ENCODE results near the gene DEDD. TPM values are rescaled to one million over a fixed set of nuclear protein-coding genes. Genes with fewer than 3 reads are reported as not detected.

Gene DEDD
- total RNA-seq, 1 donor from 2014 or later = 40.3 TPM

- Mint-ChIP-seq H3K9me3 (no peaks in the 10 kb centered on the region), H3K4me3 (ENCODE audit: low read depth) (peak overlapping the region; percentile 86), H3K36me3 (ENCODE audit: low read depth) (peaks cover 79% of the 10 kb centered on the region), H3K27me3 (ENCODE audit: low read depth) (no peaks in the 10 kb centered on the region), H3K27ac (peak overlapping the region; percentile 92), H3K4me1 (ENCODE audit: low read depth) (peaks cover 44% of the 10 kb centered on the region)
- no peak for DNase-seq (ENCODE audit: low spot score)
- intact Hi-C loops (cut with micrococcal nuclease) = loop anchor here (5.0 kb wide), 1 partner anchor 93 kb away; the partner anchor contains the start of gene ARHGAP30
Observed at GRCh38 chr1:161159913-161160243, 27.4 kb upstream of the DEDD start.

DNA sequence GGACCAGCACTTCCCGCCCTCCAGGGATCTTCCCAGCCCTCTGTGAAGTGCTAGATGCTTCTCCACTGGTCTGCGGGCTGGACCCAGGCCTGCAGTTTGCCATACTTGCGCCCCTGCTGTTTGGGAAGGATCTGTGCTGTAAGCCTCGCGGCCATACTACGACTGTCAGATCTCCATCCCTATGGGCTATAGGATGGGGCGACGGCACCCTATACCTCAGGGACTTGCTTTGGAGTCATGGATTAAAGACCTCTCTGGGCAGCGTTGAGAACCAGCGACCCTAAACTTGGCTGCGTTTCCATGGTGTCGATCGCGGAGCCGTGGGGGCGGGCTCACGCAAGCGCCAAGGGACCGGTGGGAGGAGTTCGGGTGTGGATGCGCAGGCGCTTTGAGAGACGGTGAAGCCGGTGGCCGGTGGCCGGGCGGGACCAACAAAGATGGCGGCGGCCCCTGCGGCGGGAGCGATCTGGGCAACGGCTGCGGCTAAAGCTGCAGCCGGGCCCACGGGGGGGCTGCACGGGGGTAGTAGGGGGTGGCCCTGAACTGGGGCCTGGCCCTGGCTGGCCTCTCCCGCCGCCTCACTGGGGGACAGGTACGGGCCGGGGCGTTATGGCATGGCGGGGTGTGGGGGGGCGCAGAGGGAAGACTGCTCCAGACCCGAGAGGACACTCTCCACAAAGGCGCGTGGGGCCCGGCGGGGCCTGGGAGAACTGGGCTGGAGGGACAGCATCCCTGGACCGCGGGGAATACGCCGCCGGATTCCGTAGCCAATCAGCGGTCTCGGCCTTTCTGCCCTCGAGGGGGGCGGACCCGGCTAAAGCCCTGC lies 26.8 kb upstream of the DEDD start, which contains the start of gene USP21:
TSS of gene USP21 (plus strand) at position 414 of the 826 bp plus-strand sequence. CDS start 1,141 bp downstream, outside the sequence.
- H3K4me1 Mint-ChIP-seq (ENCODE audit: low read depth) = peaks cover 43% of the 10 kb centered on the region
- H3K36me3 Mint-ChIP-seq (ENCODE audit: low read depth) = peaks cover 74% of the 10 kb centered on the region
- H3K4me3 Mint-ChIP-seq (ENCODE audit: low read depth) = peak within 1 kb of the TSS; percentile 86
- no peaks in the 10 kb centered on the region for H3K9me3 Mint-ChIP-seq
- peak; percentile 89 for DNase-seq (ENCODE audit: low spot score)
- peak within 1 kb of the TSS; percentile 92 for H3K27ac Mint-ChIP-seq
- H3K27me3 Mint-ChIP-seq (ENCODE audit: low read depth) = no peaks in the 10 kb centered on the region
- intact Hi-C loops (cut with micrococcal nuclease) = loop anchor here (5.0 kb wide), 1 partner anchor 92 kb away; the partner anchor contains the start of gene ARHGAP30

DNA sequence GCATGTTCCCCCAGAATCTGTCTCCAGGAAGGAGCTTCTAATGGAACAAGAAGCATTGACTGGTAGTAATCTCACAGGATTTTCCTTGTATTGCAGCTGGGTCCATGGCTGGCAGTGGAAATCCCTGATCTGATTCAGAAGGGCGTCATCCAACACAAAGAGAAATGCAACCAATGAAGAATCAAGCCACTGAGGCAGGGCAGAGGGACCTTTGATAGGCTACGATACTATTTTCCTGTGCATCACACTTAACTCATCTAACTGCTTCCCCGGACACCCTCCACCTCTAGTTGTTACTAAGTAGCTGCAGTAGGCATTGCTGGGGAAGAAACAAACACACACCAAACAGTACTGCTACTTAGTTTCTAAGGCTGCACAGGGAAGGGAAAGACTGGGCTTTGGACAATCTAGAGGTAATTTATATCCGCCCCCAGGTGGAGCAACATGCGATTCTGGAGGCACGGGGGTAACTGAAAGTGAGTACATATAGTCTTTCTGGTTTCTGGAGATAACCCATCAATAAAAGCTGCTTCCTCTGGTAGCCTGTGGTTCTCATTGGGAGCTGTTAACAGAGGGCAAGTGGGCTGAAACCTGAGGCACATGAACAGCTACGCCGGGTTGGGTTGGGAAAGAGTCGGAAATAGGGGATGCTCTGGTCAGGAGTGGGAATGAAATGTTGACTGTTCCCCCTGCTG lies 26.0 kb upstream of the DEDD start:
- Mint-ChIP-seq H3K9me3 (no peaks in the 10 kb centered on the region), H3K4me1 (ENCODE audit: low read depth) (peaks cover 43% of the 10 kb centered on the region), H3K27ac (peak overlapping the region; percentile 92), H3K4me3 (ENCODE audit: low read depth) (peak overlapping the region; percentile 86), H3K36me3 (ENCODE audit: low read depth) (peaks cover 66% of the 10 kb centered on the region), H3K27me3 (ENCODE audit: low read depth) (no peaks in the 10 kb centered on the region)
- DNase-seq (ENCODE audit: low spot score) = no peak
- intact Hi-C loops (cut with micrococcal nuclease) = loop anchor here (5.0 kb wide), 1 partner anchor 91 kb away; the partner anchor contains the start of gene ARHGAP30

DNA sequence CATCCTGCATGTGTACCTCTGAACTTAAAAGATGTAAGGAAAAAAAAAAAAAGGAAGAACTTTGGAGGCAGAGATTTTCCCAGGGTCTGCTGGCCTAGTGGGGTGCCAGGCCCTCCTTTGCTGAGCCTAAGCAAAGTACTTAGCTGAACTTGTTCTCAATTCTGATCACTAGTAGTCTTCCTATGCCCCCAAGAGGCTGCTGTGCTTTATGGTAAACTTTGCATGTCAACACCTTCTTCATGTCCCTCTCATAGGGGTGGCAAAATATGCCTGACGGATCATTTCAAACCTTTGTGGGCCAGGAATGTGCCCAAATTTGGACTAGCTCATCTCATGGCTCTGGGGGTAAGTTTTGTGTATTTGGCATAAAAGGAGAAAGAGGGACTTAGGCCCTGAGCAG lies 25.4 kb upstream of the DEDD start:
- DNase-seq (ENCODE audit: low spot score) = no peak
- H3K27me3 Mint-ChIP-seq (ENCODE audit: low read depth) = no peaks in the 10 kb centered on the region
- H3K27ac Mint-ChIP-seq = peak overlapping the region; percentile 38
- peaks cover 60% of the 10 kb centered on the region for H3K36me3 Mint-ChIP-seq (ENCODE audit: low read depth)
- H3K9me3 Mint-ChIP-seq = no peaks in the 10 kb centered on the region
- intact Hi-C loops (cut with micrococcal nuclease) = loop anchor here (5.0 kb wide), 1 partner anchor 91 kb away; the partner anchor contains the start of gene ARHGAP30
- H3K4me1 Mint-ChIP-seq (ENCODE audit: low read depth) = peaks cover 41% of the 10 kb centered on the region
- peak overlapping the region; percentile 27 for H3K4me3 Mint-ChIP-seq (ENCODE audit: low read depth)

- no peaks in the 10 kb centered on the region for H3K27me3 Mint-ChIP-seq (ENCODE audit: low read depth)
- no peaks in the 10 kb centered on the region for H3K9me3 Mint-ChIP-seq
- peaks cover 29% of the 10 kb centered on the region for H3K36me3 Mint-ChIP-seq (ENCODE audit: low read depth)
- intact Hi-C loops (cut with micrococcal nuclease) = loop anchor here (1.0 to 2.0 kb wide), 3 partner anchors 22 to 56 kb away; partner anchors contain the start of genes DEDD, KLHDC9, NIT1 and PFDN2
- peaks cover 21% of the 10 kb centered on the region for H3K4me1 Mint-ChIP-seq (ENCODE audit: low read depth)
- DNase-seq (ENCODE audit: low spot score) = peak; percentile 82
- peak within 1 kb of the TSS; percentile 100 for H3K4me3 Mint-ChIP-seq (ENCODE audit: low read depth)
- peak within 1 kb of the TSS; percentile 100 for H3K27ac Mint-ChIP-seq
Observed at GRCh38 chr1:161153682-161154337, 21.3 kb upstream of the DEDD start, which contains the start of gene UFC1. Gene UFC1, plus strand, starts transcription at chr1:161153978. Its CDS starts 20 bp downstream, at chr1:161153998.

GRCh38 chr1:161153176-161153575 lies 20.7 kb upstream of the DEDD start:
- peak overlapping the region; percentile 100 for H3K4me3 Mint-ChIP-seq (ENCODE audit: low read depth)
- peak overlapping the region; percentile 79 for H3K27ac Mint-ChIP-seq

DNA sequence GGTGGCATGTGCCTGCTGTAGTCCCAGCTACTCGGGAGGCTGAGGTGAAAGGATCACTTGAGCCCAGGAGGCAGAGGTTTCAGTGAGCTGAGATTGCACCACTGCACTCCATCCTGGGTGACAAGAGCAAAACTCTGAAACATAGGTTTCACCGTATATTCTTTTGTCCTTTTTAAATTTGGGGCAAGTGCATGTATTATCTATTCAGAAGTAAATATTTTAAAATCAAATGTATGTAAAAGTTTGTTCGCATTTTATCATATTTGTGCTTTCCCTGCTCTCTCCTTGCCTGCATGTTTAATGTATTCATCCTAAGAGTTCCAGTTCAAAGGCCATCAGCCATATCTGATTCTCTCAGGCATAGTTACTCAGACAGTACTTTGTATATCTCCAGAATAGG lies 13.4 kb upstream of the DEDD start:
- no peak overlapping the region for H3K4me3 Mint-ChIP-seq (ENCODE audit: low read depth)

More at GRCh38 chr1:161153176-161153575, 20.7 kb upstream of the DEDD start:
- no peaks in the 10 kb centered on the region for H3K9me3 Mint-ChIP-seq
- peaks cover 15% of the 10 kb centered on the region for H3K4me1 Mint-ChIP-seq (ENCODE audit: low read depth)
- intact Hi-C loops (cut with micrococcal nuclease) = loop anchor here (1.0 kb wide), 2 partner anchors 21 to 55 kb away; partner anchors contain the start of genes DEDD and KLHDC9
- no peaks in the 10 kb centered on the region for H3K27me3 Mint-ChIP-seq (ENCODE audit: low read depth)
- peaks cover 27% of the 10 kb centered on the region for H3K36me3 Mint-ChIP-seq (ENCODE audit: low read depth)
- DNase-seq (ENCODE audit: low spot score) = no peak

DNA sequence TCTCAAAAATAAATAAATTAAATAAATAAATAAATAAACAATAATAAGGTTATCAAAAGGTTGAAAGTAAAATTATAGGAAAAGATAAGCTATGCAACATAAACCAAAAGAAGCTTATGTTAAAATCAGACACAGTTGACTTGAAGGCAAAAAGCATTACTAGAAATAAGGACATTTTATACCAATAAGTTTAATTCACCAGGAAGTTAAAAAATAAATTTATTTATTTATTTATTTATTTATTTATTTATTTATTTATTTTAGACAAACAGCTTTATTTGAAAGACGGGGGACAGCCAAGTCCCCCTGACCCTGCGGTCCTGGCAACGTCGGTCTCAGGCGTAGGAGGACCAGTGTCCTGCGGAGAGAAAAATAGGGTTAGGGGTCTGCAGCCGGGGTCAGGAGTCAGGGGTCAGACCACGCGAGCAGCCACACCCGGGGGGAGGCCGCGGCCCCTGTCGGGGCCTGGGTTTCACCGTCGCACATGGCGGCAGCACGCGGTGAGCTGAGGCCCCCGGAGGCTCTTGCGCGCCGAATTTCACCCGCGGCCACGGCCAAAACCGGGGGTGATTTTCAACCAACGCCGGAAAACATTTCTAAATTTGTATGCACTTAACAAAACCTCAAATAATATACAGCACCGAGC lies 8.4 kb upstream of the DEDD start:
- Mint-ChIP-seq H3K27me3 (ENCODE audit: low read depth) (no peaks in the 10 kb centered on the region), H3K27ac (no peak overlapping the region), H3K36me3 (ENCODE audit: low read depth) (no peaks in the 10 kb centered on the region), H3K4me1 (ENCODE audit: low read depth) (peaks cover 3% of the 10 kb centered on the region), H3K4me3 (ENCODE audit: low read depth) (no peak overlapping the region), H3K9me3 (no peaks in the 10 kb centered on the region)
- DNase-seq (ENCODE audit: low spot score) = no peak
- intact Hi-C loops (cut with micrococcal nuclease) = no loop called here

More for the DNA sequence above, 13.4 kb upstream of the DEDD start:
- H3K36me3 Mint-ChIP-seq (ENCODE audit: low read depth) = no peaks in the 10 kb centered on the region
- no peaks in the 10 kb centered on the region for H3K4me1 Mint-ChIP-seq (ENCODE audit: low read depth)
- H3K27ac Mint-ChIP-seq = no peak overlapping the region
- H3K27me3 Mint-ChIP-seq (ENCODE audit: low read depth) = no peaks in the 10 kb centered on the region
- intact Hi-C loops (cut with micrococcal nuclease) = no loop called here
- DNase-seq (ENCODE audit: low spot score) = no peak
- no peaks in the 10 kb centered on the region for H3K9me3 Mint-ChIP-seq

- Mint-ChIP-seq H3K9me3 (no peaks in the 10 kb centered on the region), H3K4me1 (ENCODE audit: low read depth) (peaks cover 6% of the 10 kb centered on the region), H3K4me3 (ENCODE audit: low read depth) (no peak overlapping the region), H3K36me3 (ENCODE audit: low read depth) (peaks cover 5% of the 10 kb centered on the region), H3K27ac (no peak overlapping the region), H3K27me3 (ENCODE audit: low read depth) (no peaks in the 10 kb centered on the region)
- intact Hi-C loops (cut with micrococcal nuclease) = no loop called here
- no peak for DNase-seq (ENCODE audit: low spot score)
Observed at GRCh38 chr1:161139766-161140165, 7.3 kb upstream of the DEDD start.

- intact Hi-C loops (cut with micrococcal nuclease) = no loop called here
- no peaks in the 10 kb centered on the region for H3K9me3 Mint-ChIP-seq
- peaks cover 6% of the 10 kb centered on the region for H3K4me1 Mint-ChIP-seq (ENCODE audit: low read depth)
- no peak for DNase-seq (ENCODE audit: low spot score)
- no peak overlapping the region for H3K27ac Mint-ChIP-seq
- no peak overlapping the region for H3K4me3 Mint-ChIP-seq (ENCODE audit: low read depth)
- peaks cover 5% of the 10 kb centered on the region for H3K36me3 Mint-ChIP-seq (ENCODE audit: low read depth)
- H3K27me3 Mint-ChIP-seq (ENCODE audit: low read depth) = no peaks in the 10 kb centered on the region
Observed at GRCh38 chr1:161138431-161138830, 6.0 kb upstream of the DEDD start.

GRCh38 chr1:161137881-161138280 lies 5.4 kb upstream of the DEDD start:
- H3K9me3 Mint-ChIP-seq = no peaks in the 10 kb centered on the region
- no peak overlapping the region for H3K27ac Mint-ChIP-seq
- no peak overlapping the region for H3K4me3 Mint-ChIP-seq (ENCODE audit: low read depth)
- peaks cover 6% of the 10 kb centered on the region for H3K4me1 Mint-ChIP-seq (ENCODE audit: low read depth)
- H3K27me3 Mint-ChIP-seq (ENCODE audit: low read depth) = no peaks in the 10 kb centered on the region
- no peak for DNase-seq (ENCODE audit: low spot score)
- intact Hi-C loops (cut with micrococcal nuclease) = no loop called here
- H3K36me3 Mint-ChIP-seq (ENCODE audit: low read depth) = peaks cover 5% of the 10 kb centered on the region

GRCh38 chr1:161133220-161133740 lies 813 bp upstream of the DEDD start:
- Mint-ChIP-seq H3K9me3 (no peaks in the 10 kb centered on the region), H3K36me3 (ENCODE audit: low read depth) (peaks cover 33% of the 10 kb centered on the region), H3K4me3 (ENCODE audit: low read depth) (no peak overlapping the region), H3K4me1 (ENCODE audit: low read depth) (peaks cover 32% of the 10 kb centered on the region), H3K27ac (no peak overlapping the region), H3K27me3 (ENCODE audit: low read depth) (no peaks in the 10 kb centered on the region)
- intact Hi-C loops (cut with micrococcal nuclease) = loop anchor here (2.0 to 5.0 kb wide), 4 partner anchors 40 to 121 kb away; partner anchors contain the start of gene B4GALT3
- no peak for DNase-seq (ENCODE audit: low spot score)

Data from activated T-helper 2 cell treated with anti-CD3 and anti-CD28 coated beads, Interferon-gamma antibody, Interleukin-2, Interleukin-4, amounts not matched to agents 10 μg/mL and 5 μg/mL and 100 μg/mL, durations not matched to agents 14 hours and 24 hours and 36 hours (primary cell).